Subcutaneous abdominal adipose tissue (tissue), 5 donors: ENCODE data around the gene DENND2A.
"Not testable (repeated sequence)": the region's sequence is repeated elsewhere in the genome, so short reads cannot be mapped to it uniquely, and the experiment has no call there.

ENCODE experiments used
- H3K27ac ChIP-seq: one replicate; pipeline ENCODE4 v1.7.0; 2013; ENCODE audit warnings: low read depth, mild to moderate bottlenecking, inconsistent platforms, low read length, moderate library complexity
- H3K27me3 ChIP-seq, 5 donors: one replicate each; pipeline ENCODE4 v1.7.0; 2013; ENCODE audit warnings: low read length in 5 of 5, inconsistent platforms in 1 of 5; ENCODE audit not compliant: control insufficient read depth in 5 of 5, insufficient read depth in 4 of 5
- H3K36me3 ChIP-seq, 5 donors: one replicate each; pipeline ENCODE4 v1.7.0; 2013; ENCODE audit warnings: low read length in 5 of 5; ENCODE audit not compliant: control insufficient read depth in 5 of 5, insufficient read depth in 5 of 5
- H3K4me1 ChIP-seq, 5 donors: one replicate each; pipeline ENCODE4 v1.7.0; 2013; ENCODE audit warnings: low read length in 5 of 5, mild to moderate bottlenecking in 3 of 5, moderate library complexity in 1 of 5; ENCODE audit not compliant: control insufficient read depth in 5 of 5, insufficient read depth in 5 of 5
- H3K4me3 ChIP-seq, 5 donors: one replicate each; pipeline ENCODE4 v1.7.0; 2013; ENCODE audit warnings: low read length in 5 of 5, low read depth in 1 of 5
- H3K9ac ChIP-seq, 5 donors: one replicate each; pipeline ENCODE4 v1.7.0; 2013; ENCODE audit warnings: low read length in 5 of 5, mild to moderate bottlenecking in 4 of 5, moderate library complexity in 3 of 5
- H3K9me3 ChIP-seq, 5 donors: one replicate each; pipeline ENCODE4 v1.7.0; 2013; ENCODE audit warnings: low read length in 5 of 5; ENCODE audit not compliant: control insufficient read depth in 5 of 5
- donor health status: healthy.
- donor health status: healthy.
- donor health status: healthy.
- donor health status: healthy.
- donor health status: healthy.

Gene DENND2A

GRCh38 chr7:140571538-140572122 is 69.0 kb downstream of the DENND2A start:
- Histone ChIP-seq H3K27ac (no peak overlapping the region), H3K27me3 (no peaks in the 10 kb centered on the region), H3K9ac (no peak overlapping the region), H3K4me3 (no peak overlapping the region), H3K4me1 (peaks cover 4 to 23% (median 12%) of the 10 kb centered on the region in 5 donors), H3K36me3 (peaks cover 0 to 35% (median 23%) of the 10 kb centered on the region in 5 donors), H3K9me3 (peaks cover 0 to 4% (median 0%) of the 10 kb centered on the region in 5 donors)

DNA sequence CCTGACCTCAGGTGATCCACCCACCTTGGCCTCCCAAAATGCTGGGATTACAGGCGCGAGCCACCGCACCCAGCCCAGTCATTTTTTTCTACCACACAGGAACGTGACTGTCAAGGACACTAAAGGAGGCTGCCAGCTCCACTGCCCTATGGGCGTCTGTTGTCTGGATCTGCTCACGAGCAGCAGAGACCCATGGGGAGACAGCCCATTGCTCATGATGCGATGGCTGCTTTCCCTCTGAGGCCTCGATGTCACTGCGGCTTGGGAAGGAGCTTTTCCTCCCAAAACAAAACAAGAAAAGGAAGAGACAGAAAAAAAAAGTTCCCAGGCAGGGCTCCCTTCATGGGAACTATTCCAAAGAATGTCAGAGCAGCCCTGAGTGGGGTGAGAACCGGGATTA is 70.5 kb downstream of the DENND2A start:
- peaks cover 0 to 4% (median 0%) of the 10 kb centered on the region in 5 donors for H3K9me3 ChIP-seq
- H3K9ac ChIP-seq: no peak overlapping the region
- peaks cover 4 to 23% (median 12%) of the 10 kb centered on the region in 5 donors for H3K4me1 ChIP-seq
- peaks cover 0 to 37% (median 23%) of the 10 kb centered on the region in 5 donors for H3K36me3 ChIP-seq
- H3K27me3 ChIP-seq: no peaks in the 10 kb centered on the region
- no peak overlapping the region for H3K27ac ChIP-seq
- no peak overlapping the region for H3K4me3 ChIP-seq

DNA sequence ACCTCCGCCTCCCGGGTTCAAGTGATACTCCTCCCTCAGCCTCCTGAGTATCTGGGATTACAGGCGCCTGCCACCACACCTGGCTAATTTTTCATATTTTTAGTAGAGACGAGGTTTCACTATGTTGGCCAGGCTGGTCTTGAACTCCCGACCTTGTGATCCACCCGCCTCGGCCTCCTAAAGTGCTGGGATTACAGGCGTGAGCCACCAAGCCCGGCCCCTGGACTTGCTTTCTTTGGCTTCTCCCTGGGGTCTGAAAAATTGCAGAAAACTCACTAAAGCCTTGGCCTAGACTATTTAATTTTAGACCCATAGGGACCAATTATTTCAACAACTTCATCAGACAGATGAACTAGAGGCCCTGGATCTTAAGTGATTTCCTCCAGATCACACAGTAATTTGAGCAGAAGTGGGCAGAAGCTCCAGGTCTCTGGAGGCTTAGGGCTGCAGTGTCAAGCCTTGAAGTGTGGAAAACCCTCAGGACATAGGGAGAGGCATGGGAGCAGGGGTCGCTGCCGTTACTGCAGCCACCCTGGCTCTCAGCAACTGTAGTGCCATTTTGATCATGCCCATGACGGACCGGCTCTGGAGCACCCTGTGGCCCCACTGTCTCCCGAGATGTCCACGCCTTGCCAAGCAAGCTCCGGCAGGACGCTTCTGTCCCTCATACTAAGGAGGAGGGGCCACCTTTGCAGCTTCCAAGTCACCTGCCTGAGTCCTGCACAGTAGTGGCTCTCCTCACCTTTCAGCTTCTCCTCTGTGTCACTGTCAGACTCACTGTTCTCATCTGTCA is 72.4 kb downstream of the DENND2A start:
- peaks cover 4 to 23% (median 12%) of the 10 kb centered on the region in 5 donors for H3K4me1 ChIP-seq

GRCh38 chr7:140566186-140566585 is 74.4 kb downstream of the DENND2A start:
- H3K9me3 ChIP-seq, H3K27ac ChIP-seq, H3K4me3 ChIP-seq, H3K27me3 ChIP-seq, H3K9ac ChIP-seq: not testable (repeated sequence)
- Histone ChIP-seq H3K4me1 (peaks cover 4 to 23% (median 12%) of the 10 kb centered on the region in 5 donors), H3K36me3 (peaks cover 0 to 19% (median 11%) of the 10 kb centered on the region in 5 donors)

More for the DNA sequence above, 72.4 kb downstream of the DENND2A start:
- Histone ChIP-seq H3K4me3 (no peak overlapping the region), H3K36me3 (peaks cover 0 to 29% (median 20%) of the 10 kb centered on the region in 5 donors), H3K9ac (no peak overlapping the region), H3K27me3 (no peaks in the 10 kb centered on the region), H3K9me3 (peaks cover 0 to 4% (median 0%) of the 10 kb centered on the region in 5 donors), H3K27ac (no peak overlapping the region)

DNA sequence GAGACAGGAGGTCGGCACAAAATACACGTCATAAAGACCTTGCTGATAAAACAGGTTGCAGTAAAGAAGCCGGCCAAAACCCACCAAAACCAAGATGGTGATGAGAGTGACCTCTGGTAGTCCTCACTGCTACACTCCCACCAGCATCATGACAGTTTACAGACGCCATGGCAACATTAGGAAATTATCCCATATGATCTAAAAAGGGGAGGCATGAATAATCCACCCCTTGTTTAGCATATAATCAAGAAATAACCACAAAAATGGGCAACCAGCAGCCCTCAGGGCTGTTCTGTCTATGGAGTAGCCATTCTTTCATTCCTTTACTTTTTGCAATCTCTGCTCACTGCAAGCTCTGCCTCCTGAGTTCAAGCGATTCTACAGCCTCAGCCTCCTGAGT is 74.9 kb downstream of the DENND2A start:
- not testable (repeated sequence) for H3K27ac ChIP-seq, H3K4me3 ChIP-seq, H3K27me3 ChIP-seq, H3K9ac ChIP-seq, H3K9me3 ChIP-seq
- Histone ChIP-seq H3K4me1 (peaks cover 4 to 23% (median 12%) of the 10 kb centered on the region in 5 donors), H3K36me3 (peaks cover 0 to 19% (median 10%) of the 10 kb centered on the region in 5 donors)

DNA sequence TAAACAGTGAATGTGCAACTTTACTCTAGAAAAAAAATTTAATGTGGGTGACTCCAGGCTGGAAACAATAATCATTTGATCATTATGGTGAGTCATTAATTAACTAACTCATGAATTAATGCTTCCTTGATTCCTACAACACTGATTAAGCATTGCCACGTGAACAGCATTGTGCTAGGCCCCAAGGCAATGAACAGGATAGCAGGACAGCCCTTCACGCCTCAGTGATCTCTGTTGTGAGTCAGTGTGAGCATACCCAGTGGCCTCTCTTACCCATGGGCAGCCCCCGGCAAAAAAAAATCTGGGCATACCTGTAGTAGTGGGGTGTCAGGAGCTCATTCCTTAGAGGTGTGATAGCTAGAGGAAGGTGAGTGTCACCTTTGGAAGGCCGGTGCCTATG is 76.0 kb downstream of the DENND2A start:
- peaks cover 4 to 22% (median 12%) of the 10 kb centered on the region in 5 donors for H3K4me1 ChIP-seq
- no peak overlapping the region for H3K27ac ChIP-seq
- no peak overlapping the region for H3K9ac ChIP-seq
- peaks cover 0 to 19% (median 13%) of the 10 kb centered on the region in 5 donors for H3K36me3 ChIP-seq
- H3K9me3 ChIP-seq: no peaks in the 10 kb centered on the region
- H3K27me3 ChIP-seq: peaks cover 0 to 2% (median 0%) of the 10 kb centered on the region in 5 donors
- no peak overlapping the region for H3K4me3 ChIP-seq

DNA sequence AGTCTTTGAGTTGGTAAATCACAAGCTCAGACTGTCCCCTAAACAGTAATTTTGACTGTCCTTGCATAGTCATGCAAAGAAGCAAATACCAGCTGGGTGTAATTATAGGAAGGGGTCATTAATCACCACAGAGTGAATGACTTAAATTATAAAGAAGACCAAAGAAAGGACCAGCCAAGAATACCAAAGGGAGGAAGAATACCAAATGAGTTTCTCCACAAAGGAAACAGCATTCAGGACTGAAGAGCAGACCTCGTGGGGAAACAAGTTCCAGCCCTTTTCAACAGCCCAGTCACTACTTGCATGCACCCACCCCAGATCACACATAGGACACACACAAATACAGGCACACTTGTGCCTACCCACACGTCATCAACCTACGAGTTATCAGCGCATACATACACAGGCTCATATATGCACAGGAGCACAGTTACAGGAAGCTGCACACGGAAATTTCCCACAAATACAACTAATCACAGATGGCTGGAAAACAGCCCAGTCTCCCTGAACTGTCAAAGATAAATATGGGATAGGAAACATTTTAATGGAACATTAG is 77.6 kb downstream of the DENND2A start:
- Histone ChIP-seq H3K9ac (no peak overlapping the region), H3K27me3 (peaks cover 0 to 7% (median 0%) of the 10 kb centered on the region in 5 donors), H3K27ac (no peak overlapping the region), H3K4me3 (no peak overlapping the region), H3K36me3 (peaks cover 0 to 28% (median 24%) of the 10 kb centered on the region in 5 donors), H3K9me3 (no peaks in the 10 kb centered on the region), H3K4me1 (peaks cover 4 to 12% (median 12%) of the 10 kb centered on the region in 5 donors)

DNA sequence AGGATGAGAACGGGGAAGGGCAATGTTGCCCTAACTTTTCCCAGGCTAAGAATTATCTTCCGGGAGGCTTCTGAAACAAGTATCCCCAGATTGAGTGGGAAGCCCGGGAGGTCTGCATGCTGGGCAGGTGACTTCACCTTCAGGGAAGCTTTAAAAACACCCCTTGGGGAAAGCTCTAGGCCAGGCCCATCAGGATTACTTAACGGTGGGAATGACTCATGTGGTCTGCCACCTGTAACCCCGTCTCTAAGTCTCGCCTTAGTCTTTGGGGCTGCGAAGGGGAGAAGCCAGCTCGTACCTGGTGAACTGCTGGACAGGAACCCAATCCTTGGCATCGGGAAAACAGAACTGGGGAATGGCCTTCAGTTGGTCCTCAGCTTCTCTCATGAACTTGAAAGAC is 81.2 kb downstream of the DENND2A start:
- Histone ChIP-seq H3K4me1 (no peaks in the 10 kb centered on the region), H3K9ac (no peak overlapping the region), H3K9me3 (no peaks in the 10 kb centered on the region), H3K4me3 (no peak overlapping the region), H3K27me3 (peaks cover 0 to 7% (median 0%) of the 10 kb centered on the region in 5 donors), H3K27ac (no peak overlapping the region), H3K36me3 (peaks cover 0 to 32% (median 23%) of the 10 kb centered on the region in 5 donors)

- H3K36me3 ChIP-seq: peaks cover 0 to 32% (median 23%) of the 10 kb centered on the region in 5 donors
- no peak overlapping the region for H3K27ac ChIP-seq
- no peaks in the 10 kb centered on the region for H3K9me3 ChIP-seq
- H3K4me3 ChIP-seq: no peak overlapping the region
- no peaks in the 10 kb centered on the region for H3K4me1 ChIP-seq
- H3K9ac ChIP-seq: no peak overlapping the region
- H3K27me3 ChIP-seq: peaks cover 0 to 7% (median 0%) of the 10 kb centered on the region in 5 donors
These were observed 82.6 kb downstream of the DENND2A start for GRCh38 chr7:140557809-140558518.
